ENCODE data around the gene RHOT2.

DNA sequence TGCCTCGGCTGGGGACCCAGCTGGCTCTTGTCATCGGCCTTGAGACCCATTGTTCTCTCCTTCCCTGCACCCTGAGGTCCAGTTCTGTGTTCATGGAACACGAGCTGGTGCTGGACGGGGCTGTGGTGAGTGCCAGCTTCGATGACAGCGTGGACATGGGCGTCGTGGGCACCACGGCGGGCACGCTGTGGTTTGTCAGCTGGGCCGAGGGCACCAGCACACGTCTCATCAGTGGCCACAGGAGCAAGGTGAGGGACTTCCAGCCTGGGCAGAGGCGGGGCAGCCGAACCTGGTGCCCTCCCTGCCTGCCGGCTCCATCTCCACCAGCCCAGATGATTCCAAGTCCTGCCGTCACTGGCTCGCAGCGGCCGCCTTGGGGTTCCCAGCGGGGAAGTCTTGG, 5.3 kb upstream of the RHOT2 start:
- no peak for TF ChIP-seq GATA3 (IDR thresholded peaks at IDR 0.05; ENCODE audit: low read depth, low read length)
- TF ChIP-seq GATA2 (IDR thresholded peaks at IDR 0.05; ENCODE audit: low read depth, low read length): no peak
